ENCODE data around the gene PPP4C.

PPP4C gene

DNA sequence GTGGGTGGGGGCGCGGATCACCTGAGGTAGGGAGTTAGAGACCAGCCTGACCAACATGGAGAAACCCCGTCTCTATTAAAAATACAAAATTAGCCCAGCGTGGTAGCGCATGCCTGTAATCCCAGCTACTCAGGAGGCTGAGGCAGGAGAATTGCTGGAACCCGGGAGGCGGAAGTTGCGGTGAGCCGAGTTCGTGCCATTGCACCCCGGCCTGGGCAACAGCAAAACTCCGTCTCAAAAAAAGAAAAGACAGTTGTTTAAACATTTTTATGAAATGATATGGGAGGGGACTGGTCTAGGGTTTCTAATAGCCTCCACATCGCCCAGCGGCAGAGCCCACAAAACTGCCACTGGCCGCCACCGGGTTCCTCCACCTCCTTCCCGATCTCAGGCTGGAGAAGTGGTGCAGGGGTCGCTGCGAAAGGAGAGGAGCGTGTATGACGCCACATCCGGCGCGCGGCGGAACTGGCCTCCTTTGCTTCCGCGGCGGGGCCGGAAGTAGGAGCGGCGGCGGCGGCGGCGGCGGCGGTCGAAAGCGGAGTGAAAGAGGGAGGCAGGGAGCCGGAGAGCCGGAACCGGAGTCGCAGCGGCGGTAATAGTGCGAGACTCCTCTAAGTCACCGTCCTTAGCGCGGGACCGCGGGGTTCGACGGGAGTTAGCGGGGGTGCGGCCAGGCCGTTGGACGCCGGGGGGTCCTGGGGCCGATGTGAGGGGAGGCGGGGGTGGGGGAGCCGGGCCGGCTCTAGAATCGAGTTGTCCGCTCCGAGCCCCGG, at the start of gene PPP4C:
Gene PPP4C (plus strand): TSS at position 492 of the 773 bp plus-strand sequence. CDS start 384 bp downstream, outside the sequence.
- Histone ChIP-seq H3K4me3 (ENCODE audit: low read depth in 1 of 2, low read length in 1 of 2) (peak within 1 kb of the TSS; percentile 89 to 97), H3K4me1 (ENCODE audit: control insufficient read depth in 1 of 2, insufficient read depth in 1 of 2, low read depth in 1 of 2, low read length in 1 of 2) (peaks cover 36 to 37% of the 10 kb centered on the region in 2 experiments), H3K9me3 (no peaks in the 10 kb centered on the region), H3K27me3 (no peaks in the 10 kb centered on the region), H3K36me3 (peaks cover 72% of the 10 kb centered on the region), H3K27ac (peak within 1 kb of the TSS; percentile 96)
- TF ChIP-seq CTCF (IDR thresholded peaks at IDR 0.05): peak; percentile 57

- no peak for TF ChIP-seq CTCF (IDR thresholded peaks at IDR 0.05)
- Histone ChIP-seq H3K36me3 (no peaks in the 10 kb centered on the region), H3K4me3 (ENCODE audit: low read depth in 1 of 2, low read length in 1 of 2) (no peak overlapping the region), H3K9me3 (no peaks in the 10 kb centered on the region), H3K27ac (no peak overlapping the region), H3K4me1 (ENCODE audit: control insufficient read depth in 1 of 2, insufficient read depth in 1 of 2, low read depth in 1 of 2, low read length in 1 of 2) (peaks cover 4 to 11% of the 10 kb centered on the region in 2 experiments), H3K27me3 (peaks cover 69% of the 10 kb centered on the region)
Observed at GRCh38 chr16:30026449-30026848, 49.3 kb upstream of the PPP4C start.

GRCh38 chr16:30027588-30028437, 48.0 kb upstream of the PPP4C start:
- no peak overlapping the region for H3K4me3 ChIP-seq (ENCODE audit: low read depth in 1 of 2, low read length in 1 of 2)
- peaks cover 0 to 6% of the 10 kb centered on the region in 2 experiments for H3K4me1 ChIP-seq (ENCODE audit: control insufficient read depth in 1 of 2, insufficient read depth in 1 of 2, low read depth in 1 of 2, low read length in 1 of 2)
- peaks cover 82% of the 10 kb centered on the region for H3K27me3 ChIP-seq
- H3K9me3 ChIP-seq: no peaks in the 10 kb centered on the region
- no peaks in the 10 kb centered on the region for H3K36me3 ChIP-seq
- TF ChIP-seq CTCF (IDR thresholded peaks at IDR 0.05): no peak
- no peak overlapping the region for H3K27ac ChIP-seq

- no peaks in the 10 kb centered on the region for H3K36me3 ChIP-seq
- no peak for TF ChIP-seq CTCF (IDR thresholded peaks at IDR 0.05)
- peaks cover 89% of the 10 kb centered on the region for H3K27me3 ChIP-seq
- H3K4me1 ChIP-seq (ENCODE audit: control insufficient read depth in 1 of 2, insufficient read depth in 1 of 2, low read depth in 1 of 2, low read length in 1 of 2): peaks cover 0 to 6% of the 10 kb centered on the region in 2 experiments
- no peak overlapping the region for H3K27ac ChIP-seq
- no peak overlapping the region for H3K4me3 ChIP-seq (ENCODE audit: low read depth in 1 of 2, low read length in 1 of 2)
- H3K9me3 ChIP-seq: no peaks in the 10 kb centered on the region
Observed at GRCh38 chr16:30028438-30029076, 47.2 kb upstream of the PPP4C start.

DNA sequence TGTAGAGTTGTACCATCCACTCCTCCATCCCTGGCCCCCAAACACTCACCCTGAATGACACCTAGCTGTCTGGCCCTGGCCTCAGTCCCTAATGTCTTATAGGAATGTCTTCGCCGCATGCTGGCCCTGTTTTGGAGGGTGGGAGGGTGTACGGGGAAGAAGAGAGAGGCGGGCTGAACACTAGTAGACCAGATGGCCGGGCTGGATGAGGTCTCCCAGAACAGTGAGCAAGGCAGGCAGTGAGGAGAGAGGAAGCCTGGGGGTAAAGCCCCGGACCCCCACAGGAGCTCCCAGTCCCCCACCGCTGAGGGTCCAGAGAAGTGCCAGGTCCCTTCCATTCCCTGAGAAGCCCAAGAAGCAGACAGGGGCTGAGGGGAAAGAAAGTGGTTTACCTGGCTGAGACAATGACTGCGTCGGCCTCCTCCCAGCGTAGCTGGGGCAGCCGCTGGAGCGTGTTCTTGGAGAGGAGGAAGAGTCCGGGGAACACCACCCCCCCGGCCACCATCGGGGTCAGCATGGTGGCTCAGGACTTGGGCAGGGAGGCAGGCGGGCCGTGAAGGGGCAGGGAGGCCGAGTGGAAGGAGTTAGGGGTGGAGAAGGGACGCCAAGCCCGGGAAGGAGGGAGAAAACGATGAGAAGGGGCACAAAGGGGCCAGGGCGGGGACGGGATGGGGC, 45.6 kb upstream of the PPP4C start:
- Histone ChIP-seq H3K4me1 (ENCODE audit: control insufficient read depth in 1 of 2, insufficient read depth in 1 of 2, low read depth in 1 of 2, low read length in 1 of 2) (peaks cover 0 to 6% of the 10 kb centered on the region in 2 experiments), H3K27ac (no peak overlapping the region), H3K9me3 (no peaks in the 10 kb centered on the region), H3K36me3 (no peaks in the 10 kb centered on the region), H3K27me3 (peaks cover 92% of the 10 kb centered on the region), H3K4me3 (ENCODE audit: low read depth in 1 of 2, low read length in 1 of 2) (no peak overlapping the region)
- no peak for TF ChIP-seq CTCF (IDR thresholded peaks at IDR 0.05)

All from neutrophil (primary cell).